ENCODE results near the gene LAMP2.

LAMP2 gene

DNA sequence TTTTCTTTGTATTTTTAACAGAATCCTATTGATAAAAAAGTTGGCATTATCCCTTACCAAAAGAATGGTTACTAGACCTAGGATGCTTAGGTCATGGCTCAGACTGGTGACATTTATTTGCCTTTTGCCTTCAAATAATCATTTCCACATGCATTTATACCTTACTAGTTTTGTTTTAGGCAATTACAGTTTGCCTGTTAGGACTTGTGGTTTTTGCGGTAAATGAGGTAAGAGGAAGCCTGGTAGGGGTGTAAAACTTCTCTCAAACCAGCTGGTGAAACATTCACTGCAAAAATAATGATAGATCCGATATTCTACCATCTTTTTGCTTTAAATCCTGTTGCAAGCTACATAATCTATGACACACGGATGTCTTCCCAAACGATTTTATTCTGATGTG lies 12.1 kb downstream of the LAMP2 start (continued):
- TF ChIP-seq ZNF560 (tag by site-specific recombination; IDR thresholded peaks at IDR 0.05; ENCODE audit: borderline replicate concordance) (no peak), ZIC2 (tag by site-specific recombination; IDR thresholded peaks at IDR 0.05) (no peak), IKZF3 (tag by site-specific recombination; IDR thresholded peaks at IDR 0.05) (0 out of 2 replicates have a peak, but pooled peaks have one; percentile 28), ZNF629 (tag by site-specific recombination; IDR thresholded peaks at IDR 0.05) (peak; percentile 77)
- TF ChIP-seq, protein P1, sequence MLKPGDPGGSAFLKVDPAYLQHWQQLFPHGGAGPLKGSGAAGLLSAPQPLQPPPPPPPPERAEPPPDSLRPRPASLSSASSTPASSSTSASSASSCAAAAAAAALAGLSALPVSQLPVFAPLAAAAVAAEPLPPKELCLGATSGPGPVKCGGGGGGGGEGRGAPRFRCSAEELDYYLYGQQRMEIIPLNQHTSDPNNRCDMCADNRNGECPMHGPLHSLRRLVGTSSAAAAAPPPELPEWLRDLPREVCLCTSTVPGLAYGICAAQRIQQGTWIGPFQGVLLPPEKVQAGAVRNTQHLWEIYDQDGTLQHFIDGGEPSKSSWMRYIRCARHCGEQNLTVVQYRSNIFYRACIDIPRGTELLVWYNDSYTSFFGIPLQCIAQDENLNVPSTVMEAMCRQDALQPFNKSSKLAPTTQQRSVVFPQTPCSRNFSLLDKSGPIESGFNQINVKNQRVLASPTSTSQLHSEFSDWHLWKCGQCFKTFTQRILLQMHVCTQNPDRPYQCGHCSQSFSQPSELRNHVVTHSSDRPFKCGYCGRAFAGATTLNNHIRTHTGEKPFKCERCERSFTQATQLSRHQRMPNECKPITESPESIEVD (tag by site-specific recombination; IDR thresholded peaks at IDR 0.05): peak; percentile 96

- ChIA-PET CTCF (interaction anchor here (0.6 to 1.6 kb wide), 4 partner anchors 11 to 117 kb away, joined by 3 to 6 read pairs (median 4); no protein-coding TSS in a partner anchor), POLR2A (no interaction called here)
- Histone ChIP-seq H3K9me3 (ENCODE audit: control insufficient read depth, insufficient read depth, low read depth, low read length) (no peaks in the 10 kb centered on the region), H3K27ac (ENCODE audit: extremely low read depth, low read depth, low read length) (no peak overlapping the region), H3K36me3 (ENCODE audit: control insufficient read depth in 2 of 2, insufficient read depth in 1 of 2, low read length in 2 of 2) (peaks cover 8 to 21% of the 10 kb centered on the region in 2 experiments), H3K4me1 (ENCODE audit: control insufficient read depth, insufficient read depth, low read length) (peaks cover 16% of the 10 kb centered on the region), H3K4me3 (ENCODE audit: low read depth, low read length) (no peak overlapping the region)
- no peak for TF ChIP-seq ZNF768 (tag by site-specific recombination; IDR thresholded peaks at IDR 0.05)
Observed at GRCh38 chrX:120453985-120454384, 15.1 kb downstream of the LAMP2 start.

DNA sequence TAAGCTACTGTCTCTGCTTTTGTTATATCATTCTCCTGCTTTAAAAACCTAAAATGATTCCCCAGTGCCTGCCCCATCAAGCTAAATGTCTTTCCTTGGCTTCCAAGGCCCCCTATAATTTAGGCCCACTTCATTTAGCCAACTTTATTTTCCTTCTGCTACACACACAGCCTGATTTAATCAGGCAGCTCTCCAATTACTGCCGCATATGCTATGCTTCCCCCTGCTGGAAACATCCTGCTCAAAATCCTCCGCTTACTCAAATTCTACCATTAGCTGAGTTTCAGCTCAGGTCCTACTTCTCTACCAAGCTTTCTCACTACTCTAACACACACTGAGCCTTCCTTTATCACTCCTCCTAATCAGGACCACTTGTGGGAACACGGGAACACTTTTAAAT lies 17.0 kb downstream of the LAMP2 start:
- no peak overlapping the region for H3K27ac ChIP-seq (ENCODE audit: extremely low read depth, low read depth, low read length)
- POLR2A ChIA-PET: interaction anchor here (0.5 kb wide), 1 partner anchor 15 kb away, joined by 3 read pairs; no protein-coding TSS in a partner anchor
- CTCF ChIA-PET: interaction anchor here (0.7 to 3.7 kb wide), 22 partner anchors 8 to 1290 kb away, joined by 3 to 28 read pairs (median 4); partner anchors contain the start of gene ZBTB33
- peaks cover 13 to 34% of the 10 kb centered on the region in 2 experiments for H3K36me3 ChIP-seq (ENCODE audit: control insufficient read depth in 2 of 2, insufficient read depth in 1 of 2, low read length in 2 of 2)
- no peak overlapping the region for H3K4me3 ChIP-seq (ENCODE audit: low read depth, low read length)
- no peaks in the 10 kb centered on the region for H3K9me3 ChIP-seq (ENCODE audit: control insufficient read depth, insufficient read depth, low read depth, low read length)
- TF ChIP-seq ZNF138 (tag by site-specific recombination; IDR thresholded peaks at IDR 0.05; ENCODE audit: borderline replicate concordance) (no peak), ZNF585B (tag by site-specific recombination; IDR thresholded peaks at IDR 0.05) (no peak), ZNF654 (tag by site-specific recombination; IDR thresholded peaks at IDR 0.05; ENCODE audit: low read depth) (peak; percentile 56), ZNF335 (tag by site-specific recombination; conservative IDR thresholded peaks at IDR 0.05) (peak; percentile 72), ZNF664 (tag by site-specific recombination; IDR thresholded peaks at IDR 0.05) (peak; percentile 53; the same call in 1 of the 2 replicates), CTCF (tag by site-specific recombination; IDR thresholded peaks at IDR 0.05) (peak; percentile 71)
- H3K4me1 ChIP-seq (ENCODE audit: control insufficient read depth, insufficient read depth, low read length): peaks cover 2% of the 10 kb centered on the region

DNA sequence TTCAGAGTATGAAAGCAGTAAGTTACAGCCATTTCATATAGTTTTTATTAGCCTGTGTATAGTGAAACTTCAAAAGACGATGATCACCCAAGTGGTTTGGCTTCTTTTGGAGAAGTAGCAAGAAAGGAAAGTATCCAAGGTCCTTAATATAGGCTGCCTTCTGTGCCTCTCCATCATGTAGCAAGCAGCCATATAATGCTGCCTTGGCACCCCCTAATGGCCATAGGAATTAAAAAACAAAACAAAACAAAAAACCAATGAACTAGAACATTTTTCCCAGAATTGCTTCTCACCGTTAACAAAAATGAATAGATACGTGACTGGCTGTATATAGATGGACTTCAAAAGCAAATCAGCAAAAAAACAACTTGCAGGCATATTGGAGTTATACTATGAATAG lies 18.9 kb downstream of the LAMP2 start:
- Histone ChIP-seq H3K36me3 (ENCODE audit: control insufficient read depth in 2 of 2, insufficient read depth in 1 of 2, low read length in 2 of 2) (peaks cover 13 to 48% of the 10 kb centered on the region in 2 experiments), H3K4me3 (ENCODE audit: low read depth, low read length) (no peak overlapping the region), H3K9me3 (ENCODE audit: control insufficient read depth, insufficient read depth, low read depth, low read length) (no peaks in the 10 kb centered on the region), H3K4me1 (ENCODE audit: control insufficient read depth, insufficient read depth, low read length) (no peaks in the 10 kb centered on the region; the same call in 1 of the 2 replicates), H3K27ac (ENCODE audit: extremely low read depth, low read depth, low read length) (no peak overlapping the region)
- TF ChIP-seq, protein P2, sequence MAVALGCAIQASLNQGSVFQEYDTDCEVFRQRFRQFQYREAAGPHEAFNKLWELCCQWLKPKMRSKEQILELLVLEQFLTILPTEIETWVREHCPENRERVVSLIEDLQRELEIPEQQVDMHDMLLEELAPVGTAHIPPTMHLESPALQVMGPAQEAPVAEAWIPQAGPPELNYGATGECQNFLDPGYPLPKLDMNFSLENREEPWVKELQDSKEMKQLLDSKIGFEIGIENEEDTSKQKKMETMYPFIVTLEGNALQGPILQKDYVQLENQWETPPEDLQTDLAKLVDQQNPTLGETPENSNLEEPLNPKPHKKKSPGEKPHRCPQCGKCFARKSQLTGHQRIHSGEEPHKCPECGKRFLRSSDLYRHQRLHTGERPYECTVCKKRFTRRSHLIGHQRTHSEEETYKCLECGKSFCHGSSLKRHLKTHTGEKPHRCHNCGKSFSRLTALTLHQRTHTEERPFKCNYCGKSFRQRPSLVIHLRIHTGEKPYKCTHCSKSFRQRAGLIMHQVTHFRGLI (tag by site-specific recombination; IDR thresholded peaks at IDR 0.05): no peak
- 0 out of 2 replicates have a peak, but pooled peaks have one; percentile 20 for TF ChIP-seq CTCF (tag by site-specific recombination; IDR thresholded peaks at IDR 0.05)
- peak; percentile 60 for TF ChIP-seq ZNF654 (tag by site-specific recombination; IDR thresholded peaks at IDR 0.05; ENCODE audit: low read depth)
- TF ChIP-seq YY1 (tag by site-specific recombination; IDR thresholded peaks at IDR 0.05): no peak
- ChIA-PET CTCF (interaction anchor here (0.6 to 3.7 kb wide), 18 partner anchors 8 to 309 kb away, joined by 3 to 28 read pairs (median 3); no protein-coding TSS in a partner anchor), POLR2A (no interaction called here)
